ENCODE data around the gene POLR3E.
A peak's percentile ranks its signal among the peaks of the same experiment; 100 is the strongest.

Gene POLR3E

DNA sequence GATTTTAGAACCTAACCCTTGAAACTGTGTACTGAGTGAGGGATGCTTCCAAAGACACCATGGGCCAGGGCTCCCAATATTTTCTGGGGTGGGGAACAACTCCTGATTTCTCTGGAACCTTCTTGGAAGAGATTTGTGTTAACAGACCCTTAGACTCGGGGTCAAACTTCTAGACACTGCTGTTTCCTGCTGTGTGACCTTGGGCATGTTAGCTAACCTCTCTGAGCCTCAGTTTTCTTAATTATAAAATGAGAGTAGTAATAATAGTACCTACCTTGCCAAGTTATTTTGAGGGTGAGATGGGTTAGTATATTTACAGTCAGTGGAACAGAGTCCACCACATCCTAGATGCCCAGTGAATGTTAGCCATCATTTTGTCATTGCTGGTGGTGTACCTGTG is 18.8 kb downstream of the POLR3E start:
- no peak for FAIRE-seq
- no peak for DNase-seq (ENCODE audit: low spot score)

DNA sequence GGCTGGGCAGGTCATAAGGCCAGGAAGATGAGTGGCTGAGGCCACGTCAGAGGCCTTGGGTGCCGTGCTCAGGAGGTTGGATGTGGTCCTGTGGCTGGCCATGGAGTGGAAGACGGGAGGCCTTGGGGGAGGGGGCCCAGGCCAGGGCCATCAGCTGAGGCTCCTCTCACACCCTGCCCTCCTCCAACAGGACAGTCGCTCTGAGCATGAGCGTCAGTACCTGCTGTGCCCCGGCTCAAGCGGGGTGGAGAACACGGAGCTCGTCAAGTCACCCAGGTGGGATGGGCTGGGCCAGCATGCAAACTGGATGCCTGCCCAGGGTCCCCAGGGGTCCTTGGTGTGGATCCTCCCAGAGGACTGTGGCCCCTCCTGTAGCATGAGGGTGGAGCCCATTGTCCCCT is 19.2 kb downstream of the POLR3E start:
- FAIRE-seq (no peak), DNase-seq (ENCODE audit: low spot score) (no peak)

DNA sequence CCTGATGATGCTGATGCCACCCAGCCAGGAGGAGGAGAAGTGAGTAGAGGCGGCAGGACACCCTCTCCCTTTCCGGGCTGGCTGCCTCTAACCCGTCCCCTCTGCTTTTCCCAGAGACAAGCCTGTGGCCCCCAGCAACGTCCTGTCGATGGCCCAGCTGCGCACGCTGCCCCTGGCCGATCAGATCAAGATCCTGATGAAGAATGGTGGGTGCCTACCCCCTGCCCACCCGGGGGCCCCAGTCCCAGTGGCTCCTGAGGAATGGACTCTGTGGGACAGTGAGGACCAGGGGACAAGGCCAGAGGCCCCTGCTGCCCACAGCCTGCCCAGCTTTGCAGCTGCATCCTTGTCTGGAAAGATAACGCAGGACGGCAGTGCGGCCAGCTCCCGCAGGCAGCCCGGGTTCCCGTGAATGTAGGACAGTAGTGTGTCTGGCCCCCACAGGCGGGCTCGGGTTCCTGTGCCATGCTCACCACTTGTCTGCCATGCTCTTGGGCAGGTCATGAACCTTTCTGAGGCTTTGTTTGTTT is 19.9 kb downstream of the POLR3E start:
- no peak for FAIRE-seq
- no peak for DNase-seq (ENCODE audit: low spot score)

DNA sequence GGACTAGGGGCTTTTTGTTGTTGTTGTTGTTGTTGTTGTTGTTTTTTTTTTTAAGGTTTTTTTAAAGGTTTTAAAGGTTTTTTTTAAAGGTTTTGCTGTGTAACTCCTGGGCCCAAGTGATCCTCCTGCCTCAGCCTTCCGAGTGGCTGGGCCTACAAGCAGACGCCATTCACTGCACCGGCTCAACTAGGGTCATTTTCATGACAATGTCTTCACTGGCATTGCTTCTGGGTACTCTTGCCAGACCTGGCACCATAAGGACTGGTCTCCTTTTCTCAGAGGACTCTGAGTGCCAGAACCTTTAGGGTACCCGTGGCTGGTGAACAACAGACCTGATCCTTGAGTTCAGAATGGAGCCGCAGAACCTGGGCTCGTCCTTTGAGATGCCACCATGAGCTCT is 20.4 kb downstream of the POLR3E start:
- FAIRE-seq (no peak), DNase-seq (ENCODE audit: low spot score) (no peak)

DNA sequence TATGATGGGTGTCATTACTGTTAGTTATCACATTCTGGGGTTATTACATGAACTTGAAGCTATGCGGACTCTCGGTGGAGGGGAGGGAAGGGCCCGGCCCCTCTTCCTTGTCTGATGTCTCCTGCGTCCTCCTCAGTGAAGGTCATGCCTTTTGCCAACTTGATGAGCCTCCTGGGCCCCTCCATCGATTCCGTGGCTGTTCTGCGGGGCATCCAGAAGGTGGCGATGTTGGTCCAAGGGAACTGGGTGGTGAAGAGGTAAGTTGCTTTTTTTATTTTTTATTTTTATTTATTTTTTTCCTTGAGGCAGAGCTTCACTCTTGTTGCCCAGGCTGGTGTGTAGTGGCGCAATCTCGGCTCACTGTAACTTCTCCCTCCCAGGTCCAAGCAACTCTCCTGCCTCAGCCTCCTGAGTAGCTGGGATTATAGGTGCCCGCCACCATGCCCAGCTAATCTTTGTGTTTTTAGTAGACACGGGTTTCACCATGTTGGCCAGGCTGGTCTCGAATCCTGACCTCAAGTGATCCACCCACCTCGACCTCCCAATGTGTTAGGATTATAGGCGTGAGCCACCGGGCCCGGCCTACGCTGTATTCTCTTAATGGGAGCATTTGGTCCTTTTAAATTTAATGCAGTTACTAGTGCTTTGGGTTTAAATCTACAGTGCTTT is 21.6 kb downstream of the POLR3E start:
- peak; percentile 31 for DNase-seq (ENCODE audit: low spot score)
- no peak for FAIRE-seq

DNA sequence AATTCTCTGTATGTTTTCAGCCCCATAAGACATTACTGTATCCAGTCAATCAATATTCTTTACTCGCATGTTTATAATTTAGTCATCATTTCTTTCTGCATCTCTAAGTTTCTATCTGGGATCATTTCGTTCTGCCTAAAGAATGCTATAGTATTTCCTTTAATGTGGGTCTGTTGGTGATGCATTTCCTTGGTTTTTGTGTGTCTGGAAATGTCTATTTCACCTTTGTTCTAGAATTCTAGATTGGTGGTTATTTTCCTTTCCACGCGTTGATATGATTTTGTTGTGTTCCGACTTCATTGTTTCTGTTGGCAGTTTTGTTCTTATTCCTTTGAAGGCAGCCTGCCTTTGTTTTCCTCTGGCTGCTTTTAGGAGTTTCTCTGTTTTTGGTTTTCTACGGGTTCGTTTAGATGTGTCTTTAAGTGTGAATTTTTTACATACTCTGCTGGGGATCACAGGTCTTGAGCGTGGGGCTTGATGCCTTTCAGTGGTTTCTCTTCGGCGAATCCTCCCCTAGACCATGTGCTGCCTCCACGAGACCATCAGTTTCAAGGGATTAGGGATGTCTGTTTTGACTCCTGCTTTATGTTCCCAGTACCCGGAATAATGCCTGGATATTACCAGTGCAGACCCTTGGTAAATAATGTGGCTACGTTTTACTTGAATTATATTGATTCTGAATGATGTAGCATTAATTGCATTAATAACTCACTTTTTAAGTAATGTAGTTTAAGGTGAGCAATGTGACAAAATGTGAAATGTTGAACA is 23.5 kb downstream of the POLR3E start:
- DNase-seq (ENCODE audit: low spot score) (no peak), FAIRE-seq (no peak)

DNA sequence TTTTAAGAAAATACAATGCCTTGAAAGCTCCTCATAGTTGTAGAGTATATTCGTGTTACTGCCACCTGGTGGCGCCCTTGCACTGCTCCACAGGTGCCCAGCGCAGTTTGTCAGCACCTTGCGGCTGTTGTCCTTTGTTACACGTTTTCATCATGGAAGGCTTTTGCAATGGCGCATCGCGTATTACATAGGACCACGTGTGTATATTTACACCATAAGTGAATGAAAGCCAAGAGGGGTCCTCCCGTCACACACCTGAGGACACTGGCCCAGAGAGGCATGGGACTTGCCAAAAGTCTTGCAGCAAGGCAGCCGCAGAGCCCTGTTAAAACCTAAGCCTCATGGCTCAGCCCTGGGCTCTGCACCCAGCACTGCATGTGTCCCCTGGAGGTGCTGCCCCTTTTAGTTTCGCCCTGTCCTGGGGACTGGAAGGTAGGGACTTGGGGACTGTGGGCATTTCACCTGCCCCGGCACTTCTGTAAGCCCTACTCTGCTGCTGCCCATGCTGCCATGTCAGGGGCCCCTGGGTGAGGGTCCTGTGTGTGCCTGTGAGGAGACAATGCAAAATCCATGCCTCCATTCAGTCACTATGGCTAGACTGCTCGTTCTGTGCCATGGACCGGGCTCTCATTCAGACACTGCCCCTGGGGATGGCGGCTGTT is 24.3 kb downstream of the POLR3E start:
- FAIRE-seq (no peak), DNase-seq (ENCODE audit: low spot score) (peak; percentile 53)

DNA sequence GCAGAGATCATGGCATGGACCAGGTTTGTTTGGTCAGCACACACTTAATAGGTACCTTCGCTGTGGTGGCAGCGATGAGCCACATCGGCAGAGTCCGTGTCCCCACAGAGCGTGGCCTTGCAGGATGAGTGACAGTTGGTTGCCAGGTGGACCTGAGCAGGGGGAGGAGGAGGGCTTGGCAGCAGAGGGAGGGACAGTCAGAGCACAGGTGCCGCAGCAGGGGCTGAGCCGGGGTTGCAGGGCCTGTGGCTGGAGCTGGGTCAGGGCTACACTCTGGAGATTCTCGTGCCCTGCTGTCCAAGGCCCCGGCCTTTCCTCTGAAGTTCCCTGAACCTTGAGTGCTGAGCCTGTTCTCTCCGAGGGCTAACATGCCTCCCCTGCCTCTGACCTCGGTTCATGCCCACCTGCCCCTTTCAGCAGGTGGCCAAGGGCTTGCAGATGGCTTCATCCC is 24.8 kb downstream of the POLR3E start:
- no peak for DNase-seq (ENCODE audit: low spot score)
- FAIRE-seq = no peak

DNA sequence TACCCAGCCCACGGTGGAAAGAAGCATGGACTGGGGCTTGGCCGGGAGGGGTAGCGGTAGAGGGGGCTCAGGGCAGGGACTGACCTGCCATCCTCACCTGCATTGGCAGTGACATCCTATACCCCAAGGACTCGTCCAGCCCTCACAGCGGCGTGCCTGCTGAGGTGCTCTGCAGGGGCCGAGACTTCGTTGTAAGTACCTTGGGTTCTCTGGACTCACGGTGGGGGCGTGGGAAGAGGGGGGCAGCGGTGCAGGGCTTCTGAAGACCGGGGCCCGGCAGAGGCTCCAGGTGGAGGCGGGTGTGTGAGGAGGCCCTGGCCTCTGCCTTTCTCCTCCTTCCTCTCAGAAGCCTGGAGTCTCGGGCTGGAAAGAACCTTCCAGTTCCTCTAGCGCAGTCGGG is 25.5 kb downstream of the POLR3E start:
- DNase-seq (ENCODE audit: low spot score) (no peak), FAIRE-seq (no peak)

DNA sequence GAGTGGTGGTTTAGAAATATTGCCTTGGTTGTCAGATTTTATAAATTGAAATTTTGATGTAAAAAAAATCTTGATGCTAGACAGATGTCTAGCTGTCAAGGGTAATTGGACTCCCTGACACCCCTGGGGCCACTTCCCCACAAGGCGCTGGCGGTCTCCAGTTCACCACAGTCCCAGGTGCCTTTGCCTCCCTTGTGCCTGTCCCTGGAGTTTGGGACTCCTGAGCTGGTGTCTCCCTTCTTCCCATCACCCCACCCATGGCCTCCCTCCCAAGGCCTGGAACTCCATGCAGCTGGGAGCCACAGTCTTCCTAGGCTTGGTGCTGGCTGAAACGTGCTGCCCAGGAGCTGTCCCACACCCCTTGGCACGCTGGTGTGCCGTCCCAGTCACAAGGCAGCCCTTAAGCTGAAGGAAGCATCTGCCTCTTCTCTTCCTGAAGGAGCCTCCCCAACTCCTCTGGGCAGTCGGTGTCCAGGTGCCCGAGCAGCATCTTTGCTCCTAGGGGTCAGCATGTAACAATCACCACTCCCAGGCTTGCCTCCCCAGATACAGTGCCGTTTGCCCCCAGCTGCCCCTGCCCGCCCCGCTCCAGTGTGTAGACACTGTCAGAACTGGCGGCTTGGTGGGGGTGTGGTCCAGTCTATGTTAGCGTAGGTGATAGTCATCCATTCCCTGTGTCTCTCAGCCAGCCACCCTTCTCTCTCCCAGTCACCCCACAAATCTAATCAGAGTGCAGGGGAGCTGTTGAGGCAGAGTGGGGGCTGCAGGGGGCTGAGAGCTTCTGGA is 26.2 kb downstream of the POLR3E start:
- FAIRE-seq = no peak
- no peak for DNase-seq (ENCODE audit: low spot score)

DNA sequence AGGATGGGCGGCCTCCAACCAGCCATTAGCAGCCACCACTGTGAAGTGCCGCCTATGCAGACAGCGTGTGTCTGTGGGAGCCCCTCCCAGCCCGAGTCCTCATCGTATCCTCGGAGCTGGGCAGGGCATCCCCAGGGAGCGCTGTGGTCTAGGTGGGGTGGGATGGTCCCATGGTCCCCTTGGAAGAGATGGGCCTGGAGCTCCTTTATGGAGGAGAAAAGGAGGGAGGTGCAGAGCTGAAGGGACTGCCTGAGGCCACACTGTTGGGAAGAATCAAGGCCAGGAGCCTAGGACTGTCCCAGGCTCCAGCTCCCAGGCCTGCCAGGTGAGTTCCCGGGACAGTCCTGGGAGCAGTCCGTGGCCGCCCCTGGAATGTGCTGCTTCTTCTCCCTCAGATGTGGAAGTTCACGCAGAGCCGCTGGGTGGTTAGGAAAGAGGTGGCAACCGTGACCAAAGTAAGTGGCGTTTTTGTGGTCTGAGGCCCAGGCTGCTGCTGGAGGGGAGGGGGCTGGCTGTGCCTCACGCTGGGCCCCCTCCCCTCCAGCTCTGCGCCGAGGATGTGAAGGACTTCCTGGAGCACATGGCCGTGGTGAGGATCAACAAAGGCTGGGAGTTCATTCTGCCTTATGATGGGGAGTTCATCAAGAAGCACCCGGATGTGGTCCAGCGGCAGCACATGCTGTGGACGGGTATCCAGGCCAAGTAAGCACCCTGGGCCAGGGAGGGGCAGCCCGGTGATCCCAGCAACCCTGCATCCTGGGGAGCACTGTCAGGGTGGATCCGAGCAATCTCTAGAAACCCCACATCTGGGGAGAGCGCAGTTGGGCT is 27.0 kb downstream of the POLR3E start:
- FAIRE-seq = no peak
- no peak for DNase-seq (ENCODE audit: low spot score)

DNA sequence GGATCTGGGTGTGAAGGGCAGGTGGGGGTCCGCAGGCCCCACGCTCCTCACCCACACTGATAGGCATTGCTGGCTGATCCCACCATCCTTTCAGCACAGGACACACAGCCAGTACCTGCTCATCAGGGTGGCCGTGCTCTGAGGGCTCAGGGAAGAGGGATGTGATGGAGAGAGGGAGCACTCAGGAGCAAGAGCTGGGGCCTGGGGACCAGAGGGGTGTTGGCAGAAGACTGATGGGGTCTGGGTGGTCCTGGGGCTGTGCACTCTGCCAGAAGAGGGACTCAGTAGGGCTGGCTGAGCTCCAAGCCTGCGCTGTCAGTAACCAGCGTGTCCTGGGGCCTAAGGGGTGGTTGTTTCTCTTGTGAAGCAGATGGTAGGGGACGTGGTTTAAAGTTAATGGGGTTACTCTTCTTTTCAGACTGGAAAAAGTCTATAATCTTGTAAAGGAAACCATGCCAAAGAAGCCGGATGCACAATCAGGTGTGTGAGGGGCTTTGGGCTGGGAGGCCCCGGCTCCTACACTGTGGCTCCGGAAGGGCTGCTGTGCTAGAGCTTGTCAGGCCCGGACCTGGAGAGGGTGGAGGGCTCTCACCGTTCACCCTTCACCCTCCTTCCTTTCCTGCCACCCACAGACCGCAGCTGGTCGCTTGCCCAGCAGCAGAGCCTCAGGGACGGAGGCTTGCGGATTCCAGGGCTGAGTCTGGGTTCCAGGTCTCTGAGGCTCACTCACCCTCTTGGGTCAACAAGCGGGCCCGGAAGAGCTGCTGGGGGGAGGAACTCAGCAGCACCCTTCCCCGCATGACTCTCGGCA is 27.8 kb downstream of the POLR3E start:
- DNase-seq (ENCODE audit: low spot score) (no peak), FAIRE-seq (no peak)

DNA sequence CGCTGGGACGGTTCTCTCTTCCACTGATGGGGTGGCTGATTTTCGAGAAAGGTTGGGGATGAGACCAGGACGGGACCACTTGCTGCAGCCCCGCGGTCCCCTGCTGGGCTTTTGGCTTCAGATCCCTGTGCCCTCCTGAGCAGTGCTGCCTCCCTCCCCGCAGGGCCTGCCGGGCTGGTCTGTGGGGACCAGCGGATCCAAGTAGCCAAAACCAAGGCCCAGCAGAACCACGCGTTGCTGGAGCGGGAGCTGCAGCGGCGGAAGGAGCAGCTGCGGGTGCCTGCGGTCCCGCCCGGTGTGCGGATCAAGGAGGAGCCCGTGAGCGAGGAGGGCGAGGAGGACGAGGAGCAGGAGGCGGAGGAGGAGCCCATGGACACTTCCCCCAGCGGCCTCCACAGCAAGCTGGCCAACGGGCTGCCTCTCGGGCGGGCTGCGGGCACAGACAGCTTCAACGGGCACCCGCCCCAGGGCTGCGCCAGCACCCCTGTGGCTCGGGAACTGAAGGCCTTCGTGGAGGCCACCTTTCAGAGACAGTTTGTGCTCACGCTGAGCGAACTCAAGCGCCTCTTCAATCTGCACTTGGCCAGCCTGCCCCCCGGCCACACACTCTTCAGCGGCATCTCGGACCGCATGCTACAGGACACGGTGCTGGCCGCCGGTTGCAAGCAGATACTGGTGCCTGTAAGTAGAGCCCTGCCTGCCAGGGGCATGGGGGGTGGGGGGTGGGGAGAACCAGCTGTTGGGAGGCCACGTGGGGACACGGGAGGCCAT is 28.6 kb downstream of the POLR3E start:
- FAIRE-seq (no peak), DNase-seq (ENCODE audit: low spot score) (no peak)

DNA sequence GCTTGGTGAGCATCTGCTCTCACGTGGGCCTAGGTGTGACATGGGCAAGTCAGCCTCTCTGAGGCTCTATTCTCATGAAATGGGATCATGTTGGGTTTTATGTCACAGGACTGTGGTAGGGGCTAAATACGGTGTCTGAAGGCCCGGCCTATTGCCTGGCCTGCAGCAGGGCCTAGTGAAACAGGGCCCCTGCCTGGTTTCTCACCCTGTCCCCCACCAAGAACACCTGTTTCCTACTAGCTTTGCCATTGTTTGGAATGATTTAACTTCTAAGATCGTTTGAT is 29.1 kb downstream of the POLR3E start:
- DNase-seq (ENCODE audit: low spot score) = no peak
- FAIRE-seq = no peak

DNA sequence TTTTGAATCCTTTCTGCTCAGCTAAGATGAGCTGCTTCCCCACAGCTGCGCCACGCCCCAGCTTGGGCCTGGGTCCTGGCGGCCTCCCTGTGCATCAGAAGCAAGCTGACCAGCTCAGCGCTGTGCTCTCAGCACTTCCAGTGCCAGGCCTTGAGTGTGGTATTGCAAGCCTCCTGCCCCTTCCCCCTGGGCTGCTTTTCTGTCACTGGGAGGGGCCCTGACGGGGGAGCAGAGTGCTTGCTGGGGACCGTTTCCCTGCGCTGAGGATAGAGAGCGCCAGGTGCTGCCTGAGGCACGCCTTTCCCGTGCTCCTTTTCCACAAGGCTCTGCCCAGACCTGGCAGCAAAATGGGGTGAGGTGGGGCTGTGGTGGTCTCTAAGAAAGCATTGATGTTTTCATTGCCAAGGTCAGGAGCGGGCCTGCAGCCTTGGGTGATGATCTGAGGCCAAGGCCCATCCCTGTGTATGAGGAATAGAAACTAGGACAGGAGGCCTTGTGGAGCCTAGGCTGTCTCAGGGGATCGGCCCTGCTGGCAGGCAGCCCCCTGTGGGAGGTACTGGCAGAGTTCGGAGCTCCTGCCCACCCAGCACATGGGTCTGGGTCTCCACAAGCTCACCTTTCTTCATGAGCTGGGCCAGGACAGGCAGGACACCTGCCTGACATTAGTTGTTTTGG is 29.7 kb downstream of the POLR3E start:
- DNase-seq (ENCODE audit: low spot score) (no peak), FAIRE-seq (no peak)

DNA sequence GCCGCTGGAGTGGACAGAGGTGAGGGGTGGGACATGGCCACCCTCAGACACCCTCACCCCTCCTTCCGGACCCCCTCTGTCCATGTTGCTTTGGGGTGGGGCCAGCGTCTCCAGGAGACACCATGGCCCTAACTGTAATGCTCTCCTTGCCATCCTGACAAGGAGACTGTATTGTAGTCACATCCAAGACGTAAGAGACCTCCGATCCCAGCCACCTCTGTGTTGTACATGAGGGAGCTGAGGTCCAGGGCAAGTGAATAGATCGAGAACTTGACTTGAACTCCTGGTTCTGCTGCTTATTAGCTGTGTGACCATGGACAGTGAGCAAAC is 30.2 kb downstream of the POLR3E start:
- DNase-seq (ENCODE audit: low spot score) = no peak
- no peak for FAIRE-seq

DNA sequence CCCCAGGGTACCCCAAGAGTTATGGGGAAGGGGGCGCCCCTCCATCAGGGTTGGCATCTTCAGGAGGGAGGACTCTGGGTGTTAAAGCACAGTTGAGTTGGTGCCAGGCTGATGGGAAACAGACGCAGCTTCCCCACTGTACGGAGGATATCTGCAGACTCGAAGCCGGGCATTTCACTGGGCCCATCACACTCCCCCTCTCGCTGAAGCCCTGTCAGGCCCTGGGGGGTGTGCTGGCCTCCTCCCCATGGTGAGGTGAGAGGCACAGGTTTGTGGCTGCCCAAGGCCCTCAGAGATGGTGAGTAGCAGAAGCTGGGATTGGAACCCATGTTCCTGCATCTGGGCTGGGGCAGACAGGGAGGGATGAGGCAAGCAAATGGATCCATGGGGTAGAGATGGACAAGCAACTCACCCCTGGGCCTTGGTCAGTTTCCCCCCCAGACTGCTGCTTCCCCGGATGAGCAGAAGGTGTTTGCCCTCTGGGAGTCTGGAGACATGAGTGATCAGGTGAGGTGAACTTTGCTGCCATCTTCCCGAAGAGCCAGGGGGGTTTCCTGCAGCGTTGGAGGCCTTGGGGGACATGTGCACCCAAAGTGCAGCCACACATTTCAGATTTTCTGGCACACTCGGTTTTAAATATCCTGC is 31.0 kb downstream of the POLR3E start:
- DNase-seq (ENCODE audit: low spot score) = no peak
- FAIRE-seq = no peak

DNA sequence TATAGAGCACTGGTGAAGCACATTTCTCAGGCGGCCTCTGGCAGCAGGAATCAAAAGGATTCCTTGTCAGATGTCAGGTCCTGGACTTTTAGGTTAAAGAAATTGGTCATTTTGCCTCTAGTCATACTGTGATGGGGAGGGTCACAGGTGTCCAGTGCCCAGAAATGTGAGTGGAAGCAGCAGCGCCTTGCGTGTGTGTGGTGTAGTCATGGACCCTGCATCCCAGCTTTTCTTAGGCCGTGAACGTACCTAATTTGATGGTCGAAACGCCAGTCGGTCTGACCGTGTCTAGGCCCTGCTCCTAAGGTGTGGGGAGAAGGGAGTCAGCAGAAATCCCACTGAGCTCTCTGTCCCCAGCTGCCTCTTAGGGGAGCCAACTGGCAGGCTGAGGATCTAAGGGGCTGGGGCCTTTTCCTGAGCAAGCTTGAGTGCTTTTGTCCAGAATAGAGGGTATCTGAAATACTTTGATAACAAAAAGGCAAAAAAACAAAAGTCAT is 32.0 kb downstream of the POLR3E start:
- no peak for FAIRE-seq
- no peak for DNase-seq (ENCODE audit: low spot score)
